NCI-H1694 (cell line): ENCODE data around the gene KCNT1.

ENCODE experiments used
- DNase-seq: peaks from one replicate; lab custom pipeline; 2025; lab: John Stamatoyannopoulos, UW

The KCNT1 gene

GRCh38 chr9:135766707-135767106, 64.7 kb downstream of the KCNT1 start:
- no peak for DNase-seq

- no peak for DNase-seq
These were observed 66.7 kb downstream of the KCNT1 start for GRCh38 chr9:135768516-135769218.

GRCh38 chr9:135769489-135770202, 67.7 kb downstream of the KCNT1 start:
- DNase-seq: no peak

- DNase-seq: no peak
These were observed 68.2 kb downstream of the KCNT1 start for GRCh38 chr9:135770203-135770535.

GRCh38 chr9:135770771-135771170, 68.8 kb downstream of the KCNT1 start:
- no peak for DNase-seq

GRCh38 chr9:135771401-135772051, 69.5 kb downstream of the KCNT1 start:
- DNase-seq: no peak

GRCh38 chr9:135772056-135772646, 70.2 kb downstream of the KCNT1 start:
- DNase-seq: no peak

DNA sequence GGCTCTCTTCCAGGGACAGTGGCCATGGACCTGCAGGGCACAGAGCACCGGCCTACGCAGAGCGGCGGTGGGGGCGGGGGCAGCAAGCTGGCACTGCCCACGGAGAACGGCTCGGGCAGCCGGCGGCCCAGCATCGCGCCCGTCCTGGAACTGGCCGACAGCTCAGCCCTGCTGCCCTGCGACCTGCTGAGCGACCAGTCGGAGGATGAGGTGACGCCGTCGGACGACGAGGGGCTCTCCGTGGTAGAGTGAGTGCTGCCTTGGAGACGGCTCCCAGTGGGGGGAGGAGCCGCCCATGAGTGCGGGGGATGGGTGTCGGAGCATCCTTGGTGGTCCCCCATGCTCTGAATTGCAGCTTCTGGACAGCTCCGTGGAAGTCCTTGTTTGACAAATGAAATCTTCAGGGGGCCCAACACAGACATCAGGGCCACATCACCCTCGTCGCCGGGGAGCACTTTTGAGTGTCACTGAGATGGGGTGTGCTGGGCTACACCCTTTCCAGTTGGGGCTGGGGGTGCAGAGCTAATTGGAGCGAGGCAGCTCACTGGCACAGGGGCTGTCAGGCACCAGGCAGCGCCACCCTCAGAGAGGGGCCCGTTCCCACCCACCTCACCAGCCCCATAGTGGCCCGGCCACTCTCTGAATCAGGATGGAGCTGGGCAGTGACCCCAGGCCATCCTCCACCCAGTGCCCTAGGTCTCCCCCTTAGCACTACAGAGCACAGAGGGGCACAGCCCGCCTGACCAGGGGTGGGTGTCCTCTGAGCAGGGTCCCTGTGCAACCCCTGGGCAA, 70.9 kb downstream of the KCNT1 start:
- no peak for DNase-seq

GRCh38 chr9:135773530-135774238, 71.7 kb downstream of the KCNT1 start:
- DNase-seq: no peak

- no peak for DNase-seq
These were observed 72.3 kb downstream of the KCNT1 start for GRCh38 chr9:135774239-135774747.

GRCh38 chr9:135774794-135775525, 73.0 kb downstream of the KCNT1 start:
- DNase-seq: no peak

GRCh38 chr9:135775911-135776310, 73.9 kb downstream of the KCNT1 start:
- DNase-seq: no peak

GRCh38 chr9:135776893-135777622, 75.1 kb downstream of the KCNT1 start:
- no peak for DNase-seq

GRCh38 chr9:135777623-135778177, 75.7 kb downstream of the KCNT1 start:
- DNase-seq: no peak

DNA sequence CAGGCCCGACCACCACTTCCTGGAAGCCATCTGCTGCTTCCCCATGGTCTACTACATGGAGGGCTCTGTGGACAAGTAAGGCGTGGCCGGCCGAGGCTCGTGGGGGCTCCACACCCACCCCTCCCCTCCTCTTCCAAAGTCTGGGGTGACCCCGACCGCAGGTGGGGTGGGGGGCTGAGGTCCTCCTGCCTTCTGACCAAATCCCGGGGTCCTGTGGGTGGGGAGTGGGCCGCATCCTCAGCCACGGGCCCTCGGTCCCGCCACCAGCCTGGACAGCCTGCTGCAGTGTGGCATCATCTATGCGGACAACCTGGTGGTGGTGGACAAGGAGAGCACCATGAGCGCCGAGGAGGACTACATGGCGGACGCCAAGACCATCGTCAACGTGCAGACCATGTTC, 76.4 kb downstream of the KCNT1 start:
- no peak for DNase-seq

DNA sequence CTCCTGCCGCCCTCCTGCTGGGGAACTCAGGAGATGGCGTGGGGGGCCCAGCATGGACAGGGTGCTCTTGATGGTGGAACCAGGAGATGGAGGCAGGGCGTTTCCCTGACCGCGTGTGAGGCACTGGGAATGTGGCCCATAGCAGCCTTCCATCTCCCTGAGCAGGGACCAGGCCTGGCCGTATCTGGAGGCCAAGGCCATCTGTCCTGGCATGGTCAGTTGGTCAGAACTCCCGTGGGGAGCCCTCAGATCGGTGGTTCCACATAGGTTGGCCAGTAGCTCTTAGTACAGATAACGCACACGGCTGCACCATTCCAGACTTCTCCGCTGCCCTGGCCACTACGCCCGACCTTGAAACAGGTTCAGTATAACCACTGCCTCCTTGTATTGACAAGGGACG, 77.6 kb downstream of the KCNT1 start:
- DNase-seq: no peak

GRCh38 chr9:135780086-135780485, 78.1 kb downstream of the KCNT1 start:
- DNase-seq: no peak

GRCh38 chr9:135780626-135781025, 78.6 kb downstream of the KCNT1 start:
- DNase-seq: no peak

GRCh38 chr9:135782946-135783345, 81.0 kb downstream of the KCNT1 start:
- DNase-seq: no peak
